ENCODE data around the gene CCNI. TPM values are rescaled to one million over a fixed set of nuclear protein-coding genes. Genes with fewer than 3 reads are reported as not detected.

CCNI gene
- total RNA-seq, 1 donor from 2014 or later: 116 TPM

DNA sequence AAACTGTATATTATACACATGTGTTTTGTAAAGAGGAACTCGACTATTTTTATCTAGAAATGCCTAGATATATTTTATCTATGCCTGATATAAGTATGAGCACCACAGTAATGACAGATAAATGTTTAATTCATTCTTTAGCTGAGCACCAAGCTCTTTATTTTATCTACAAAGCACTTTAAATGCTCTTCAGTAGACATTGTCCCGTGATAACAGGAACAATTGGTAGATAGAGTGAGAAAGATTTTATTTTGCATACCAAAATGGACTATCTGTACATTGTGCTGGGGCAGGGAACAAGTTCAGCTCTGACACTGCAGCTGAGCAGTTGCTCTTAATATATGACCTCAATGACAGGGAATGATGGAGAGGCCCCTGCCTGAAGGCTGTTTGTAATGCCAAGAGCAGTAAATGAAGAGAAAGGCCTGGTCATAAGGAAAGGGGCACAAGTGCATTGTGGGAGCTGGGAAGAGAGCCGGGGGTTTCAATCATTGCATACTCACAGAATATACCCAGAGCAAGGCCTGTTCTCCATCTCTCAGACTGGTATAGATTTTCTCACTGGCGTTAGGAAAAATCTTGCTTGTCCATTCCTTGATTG, 68.9 kb downstream of the CCNI start:
- TF ChIP-seq, protein P1, sequence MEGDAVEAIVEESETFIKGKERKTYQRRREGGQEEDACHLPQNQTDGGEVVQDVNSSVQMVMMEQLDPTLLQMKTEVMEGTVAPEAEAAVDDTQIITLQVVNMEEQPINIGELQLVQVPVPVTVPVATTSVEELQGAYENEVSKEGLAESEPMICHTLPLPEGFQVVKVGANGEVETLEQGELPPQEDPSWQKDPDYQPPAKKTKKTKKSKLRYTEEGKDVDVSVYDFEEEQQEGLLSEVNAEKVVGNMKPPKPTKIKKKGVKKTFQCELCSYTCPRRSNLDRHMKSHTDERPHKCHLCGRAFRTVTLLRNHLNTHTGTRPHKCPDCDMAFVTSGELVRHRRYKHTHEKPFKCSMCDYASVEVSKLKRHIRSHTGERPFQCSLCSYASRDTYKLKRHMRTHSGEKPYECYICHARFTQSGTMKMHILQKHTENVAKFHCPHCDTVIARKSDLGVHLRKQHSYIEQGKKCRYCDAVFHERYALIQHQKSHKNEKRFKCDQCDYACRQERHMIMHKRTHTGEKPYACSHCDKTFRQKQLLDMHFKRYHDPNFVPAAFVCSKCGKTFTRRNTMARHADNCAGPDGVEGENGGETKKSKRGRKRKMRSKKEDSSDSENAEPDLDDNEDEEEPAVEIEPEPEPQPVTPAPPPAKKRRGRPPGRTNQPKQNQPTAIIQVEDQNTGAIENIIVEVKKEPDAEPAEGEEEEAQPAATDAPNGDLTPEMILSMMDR (conservative IDR thresholded peaks at IDR 0.05; ENCODE audit: low read depth, low read length): no peak
- no peak for DNase-seq (ENCODE audit: low read depth)
- no peak overlapping the region for H3K4me3 ChIP-seq (ENCODE audit: low read depth, low read length)

DNA sequence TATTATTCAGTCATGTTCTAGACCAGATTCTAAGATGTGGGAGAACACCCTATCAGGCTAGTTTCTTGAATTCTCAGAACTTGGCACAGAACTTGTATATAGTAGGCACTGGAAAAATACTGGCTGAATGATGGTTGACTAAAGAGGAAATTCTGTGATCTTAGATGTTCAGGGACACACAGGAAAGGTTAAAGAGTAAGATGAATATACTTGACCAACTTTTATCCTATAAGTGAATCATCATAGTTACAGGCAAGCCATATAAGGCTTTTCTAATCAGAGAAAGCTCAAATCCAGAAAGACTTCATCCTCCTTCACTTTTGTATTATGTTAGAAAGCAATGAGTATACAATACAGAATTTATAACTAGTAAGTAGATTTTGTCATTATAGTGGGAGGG, 72.4 kb downstream of the CCNI start:
- TF ChIP-seq, protein P1 (conservative IDR thresholded peaks at IDR 0.05; ENCODE audit: low read depth, low read length): no peak
- H3K4me3 ChIP-seq (ENCODE audit: low read depth, low read length): no peak overlapping the region

DNA sequence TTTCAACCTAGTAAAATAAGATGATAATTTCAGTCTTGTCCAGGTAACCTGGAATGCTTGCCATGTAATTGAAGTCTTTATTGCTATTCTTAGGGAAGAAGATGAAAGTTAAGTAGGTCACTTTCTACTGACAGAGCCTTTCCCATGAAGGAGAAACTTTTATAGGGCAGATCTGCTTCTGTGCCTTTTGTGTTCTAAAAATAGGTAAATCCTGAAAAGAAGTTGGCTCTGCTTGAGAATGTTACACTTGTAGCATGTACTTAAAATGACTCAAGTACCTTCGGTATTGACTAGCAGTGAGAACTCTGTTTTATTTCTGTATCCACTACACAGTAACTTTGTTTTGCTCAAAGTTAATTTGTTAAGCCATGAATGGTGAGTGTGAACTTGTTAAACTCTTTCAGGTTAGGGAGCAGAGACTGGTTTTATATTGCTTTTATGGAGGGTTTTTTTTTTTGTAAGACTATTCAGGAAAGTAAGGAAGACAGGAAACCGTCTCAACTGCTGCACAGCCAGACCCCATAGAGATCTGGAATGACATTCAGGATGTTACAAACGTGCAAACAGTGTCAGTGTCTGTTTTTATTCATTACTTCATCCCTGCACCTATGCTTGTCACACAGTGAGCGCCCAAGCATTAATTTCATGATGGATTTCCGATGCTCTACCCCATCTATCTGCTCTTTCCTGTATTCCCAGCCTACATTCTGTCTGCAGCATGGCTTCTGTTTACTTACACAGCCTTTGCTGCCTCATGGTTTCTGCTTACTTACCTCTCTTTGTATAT, 73.3 kb downstream of the CCNI start:
- no peak for DNase-seq (ENCODE audit: low read depth)
- TF ChIP-seq, protein P1 (conservative IDR thresholded peaks at IDR 0.05; ENCODE audit: low read depth, low read length): no peak
- no peak overlapping the region for H3K4me3 ChIP-seq (ENCODE audit: low read depth, low read length)

More for the DNA sequence above, 72.4 kb downstream of the CCNI start:
- no peak for DNase-seq (ENCODE audit: low read depth)

DNA sequence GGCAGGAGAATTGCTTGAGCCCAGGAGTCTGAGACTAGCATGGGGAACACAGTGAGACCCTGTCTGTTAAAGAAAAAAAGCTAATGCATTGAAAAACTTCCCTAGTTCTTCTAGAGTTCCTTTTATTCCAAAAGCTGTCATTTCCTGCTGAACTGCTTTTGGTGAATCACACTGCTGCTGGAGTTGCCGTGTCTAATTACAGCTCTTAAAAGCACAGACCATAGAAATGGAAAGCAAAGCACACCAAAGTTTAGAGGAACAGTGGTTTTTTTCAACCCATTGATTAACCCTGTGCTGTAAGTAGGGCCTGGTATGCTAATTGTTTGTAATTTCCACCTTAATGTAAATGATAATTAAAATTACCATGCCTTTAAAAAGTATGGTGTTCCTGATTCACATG, 73.9 kb downstream of the CCNI start:
- no peak overlapping the region for H3K4me3 ChIP-seq (ENCODE audit: low read depth, low read length)
- TF ChIP-seq, protein P1 (conservative IDR thresholded peaks at IDR 0.05; ENCODE audit: low read depth, low read length): no peak
- no peak for DNase-seq (ENCODE audit: low read depth)

DNA sequence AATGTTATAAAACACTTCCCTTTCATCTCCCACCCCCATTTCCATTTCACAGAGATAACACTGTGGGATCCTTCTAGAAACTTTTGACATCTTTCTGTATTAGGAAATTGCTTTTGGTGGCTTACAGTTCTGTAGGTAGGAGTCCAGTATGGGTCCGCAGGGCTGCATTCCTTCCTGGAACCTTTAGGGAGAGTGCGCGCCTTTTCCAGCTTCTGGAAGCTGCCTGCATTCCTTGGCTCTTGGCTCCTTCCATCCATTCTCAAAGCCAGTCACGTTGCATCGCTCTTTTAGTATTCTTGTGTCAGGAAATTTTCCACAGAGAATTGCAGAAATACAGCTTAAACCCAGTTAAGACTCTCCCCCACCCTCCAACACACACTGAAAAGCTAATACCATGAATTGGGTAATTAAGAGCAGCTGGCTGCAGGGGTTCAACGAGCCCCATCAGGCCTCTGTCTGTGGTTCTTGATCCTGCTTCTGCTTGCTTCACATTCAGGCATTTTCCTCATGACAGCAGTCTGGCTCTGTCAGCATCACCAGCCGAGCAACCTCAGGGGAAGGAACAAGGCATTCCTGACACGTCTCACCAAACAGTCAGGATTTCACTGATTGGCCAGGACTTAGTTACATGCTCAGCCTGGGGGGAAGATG, 77.4 kb downstream of the CCNI start:
- DNase-seq (ENCODE audit: low read depth): no peak
- no peak overlapping the region for H3K4me3 ChIP-seq (ENCODE audit: low read depth, low read length)
- TF ChIP-seq, protein P1 (conservative IDR thresholded peaks at IDR 0.05; ENCODE audit: low read depth, low read length): no peak

DNA sequence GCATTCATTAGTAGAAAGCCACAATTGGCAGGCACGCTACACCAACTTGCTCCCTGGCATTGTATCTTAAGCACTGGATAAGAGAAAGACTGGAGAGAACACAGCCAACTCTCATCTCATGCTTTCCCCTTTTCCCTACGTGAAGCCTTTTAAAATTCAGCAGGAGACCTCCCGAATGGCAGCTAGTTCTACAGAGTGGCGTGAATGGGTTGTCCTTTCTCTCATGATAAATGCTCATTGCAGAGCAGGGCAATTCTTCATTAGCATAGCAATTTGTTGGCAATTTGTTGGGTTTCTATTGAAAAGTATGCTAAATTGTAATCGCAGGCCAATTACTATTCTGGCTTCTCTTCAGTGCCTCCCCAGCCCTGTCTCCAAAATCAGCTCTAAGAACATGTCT, 78.3 kb downstream of the CCNI start:
- no peak for DNase-seq (ENCODE audit: low read depth)
- H3K4me3 ChIP-seq (ENCODE audit: low read depth, low read length): no peak overlapping the region
- TF ChIP-seq, protein P1 (conservative IDR thresholded peaks at IDR 0.05; ENCODE audit: low read depth, low read length): no peak

Other genes starting within 250 kb of the CCNI start
- 9.4 and 10.1 TPM in 2 replicates for gene SOWAHB, start 177.8 kb downstream of the CCNI start, total RNA-seq
- gene SEPTIN11, start 126.2 kb downstream of the CCNI start, total RNA-seq: 86.7 and 109 TPM in 2 replicates
- 17.7 and 22.1 TPM in 2 replicates for gene CCNG2, start 81.2 kb upstream of the CCNI start, total RNA-seq